ENCODE data around the gene AKR1A1.
"Not testable (repeated sequence)": the region's sequence is repeated elsewhere in the genome, so short reads cannot be mapped to it uniquely, and the experiment has no call there.

Gene AKR1A1

DNA sequence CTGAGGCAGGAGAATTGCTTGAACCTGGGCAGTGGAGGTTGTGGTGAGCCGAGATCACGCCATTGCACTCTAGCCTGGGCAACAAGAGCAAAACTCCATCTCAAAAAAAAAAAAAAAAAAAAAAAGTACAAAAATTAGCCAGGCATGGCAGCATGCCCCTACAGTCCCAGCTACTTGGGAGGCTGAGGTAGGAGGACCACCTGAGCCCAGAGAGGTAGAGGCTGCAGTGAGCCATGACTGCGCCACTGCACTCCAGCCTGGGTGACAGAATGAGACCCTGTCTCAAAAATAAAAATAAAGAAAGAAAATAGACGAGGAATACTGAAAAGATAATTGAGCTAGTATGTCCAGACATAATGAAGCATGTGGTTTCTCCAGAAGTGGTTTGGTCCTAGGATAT is 32.3 kb upstream of the AKR1A1 start:
- not testable (repeated sequence) for ATAC-seq (ENCODE audit: low read depth); H3K4me3 Mint-ChIP-seq; H3K9me3 Mint-ChIP-seq; H3K27me3 Mint-ChIP-seq; DNase-seq (ENCODE audit: low spot score in 2 of 2)
- peaks cover 22% of the 10 kb centered on the region for H3K36me3 Mint-ChIP-seq
- H3K27ac Mint-ChIP-seq = peak overlapping the region; percentile 71
- peaks cover 20% of the 10 kb centered on the region for H3K4me1 Mint-ChIP-seq

DNA sequence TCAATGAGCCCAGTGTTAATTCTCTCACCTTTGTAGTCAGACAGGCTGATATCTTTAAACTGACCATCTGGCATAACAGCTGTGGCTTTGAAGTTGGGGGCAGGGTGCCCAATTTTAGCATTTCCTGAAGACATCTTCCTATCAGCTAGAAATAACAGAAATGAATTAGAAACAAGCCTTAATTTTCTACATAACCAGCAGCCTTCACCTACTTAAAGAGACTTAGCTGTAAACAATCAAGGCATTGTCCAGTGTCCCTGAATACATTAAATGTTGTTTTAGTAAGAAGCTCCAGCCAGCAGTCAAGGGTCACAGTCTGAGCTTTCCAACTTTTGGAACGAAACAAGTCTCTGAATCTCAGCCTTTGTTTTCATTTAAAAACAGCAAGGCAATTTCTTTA is 31.7 kb upstream of the AKR1A1 start:
- DNase-seq (ENCODE audit: low spot score in 2 of 2) = no peak
- no peak for ATAC-seq (ENCODE audit: low read depth)
- Mint-ChIP-seq H3K4me1 (peaks cover 20% of the 10 kb centered on the region), H3K4me3 (peak overlapping the region; percentile 34), H3K27ac (peak overlapping the region; percentile 71), H3K36me3 (peaks cover 22% of the 10 kb centered on the region), H3K27me3 (no peaks in the 10 kb centered on the region), H3K9me3 (no peaks in the 10 kb centered on the region)

DNA sequence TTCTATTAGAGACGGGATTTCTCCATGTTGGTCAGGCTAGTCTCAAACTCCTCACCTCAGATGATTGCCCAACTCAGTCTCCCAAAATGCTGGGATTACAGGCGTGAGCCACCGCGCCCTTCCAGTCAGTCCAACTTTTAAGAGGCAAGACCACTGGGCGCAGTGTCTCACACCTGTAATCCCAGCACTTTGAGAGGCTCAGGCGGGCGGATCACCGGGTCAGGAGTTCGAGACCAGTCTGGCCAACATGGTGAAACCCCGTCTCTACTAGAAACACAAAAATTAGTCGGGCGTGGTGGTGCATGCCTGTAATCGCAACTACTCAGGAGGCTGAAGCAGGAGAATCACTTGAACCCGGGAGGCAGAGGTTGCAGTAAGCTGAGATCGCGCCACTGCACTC is 30.9 kb upstream of the AKR1A1 start:
- not testable (repeated sequence) for DNase-seq (ENCODE audit: low spot score in 2 of 2); ATAC-seq (ENCODE audit: low read depth); H3K27me3 Mint-ChIP-seq; H3K9me3 Mint-ChIP-seq
- Mint-ChIP-seq H3K4me3 (peak overlapping the region; percentile 87), H3K36me3 (peaks cover 19% of the 10 kb centered on the region), H3K4me1 (peaks cover 21% of the 10 kb centered on the region), H3K27ac (peak overlapping the region; percentile 88)

DNA sequence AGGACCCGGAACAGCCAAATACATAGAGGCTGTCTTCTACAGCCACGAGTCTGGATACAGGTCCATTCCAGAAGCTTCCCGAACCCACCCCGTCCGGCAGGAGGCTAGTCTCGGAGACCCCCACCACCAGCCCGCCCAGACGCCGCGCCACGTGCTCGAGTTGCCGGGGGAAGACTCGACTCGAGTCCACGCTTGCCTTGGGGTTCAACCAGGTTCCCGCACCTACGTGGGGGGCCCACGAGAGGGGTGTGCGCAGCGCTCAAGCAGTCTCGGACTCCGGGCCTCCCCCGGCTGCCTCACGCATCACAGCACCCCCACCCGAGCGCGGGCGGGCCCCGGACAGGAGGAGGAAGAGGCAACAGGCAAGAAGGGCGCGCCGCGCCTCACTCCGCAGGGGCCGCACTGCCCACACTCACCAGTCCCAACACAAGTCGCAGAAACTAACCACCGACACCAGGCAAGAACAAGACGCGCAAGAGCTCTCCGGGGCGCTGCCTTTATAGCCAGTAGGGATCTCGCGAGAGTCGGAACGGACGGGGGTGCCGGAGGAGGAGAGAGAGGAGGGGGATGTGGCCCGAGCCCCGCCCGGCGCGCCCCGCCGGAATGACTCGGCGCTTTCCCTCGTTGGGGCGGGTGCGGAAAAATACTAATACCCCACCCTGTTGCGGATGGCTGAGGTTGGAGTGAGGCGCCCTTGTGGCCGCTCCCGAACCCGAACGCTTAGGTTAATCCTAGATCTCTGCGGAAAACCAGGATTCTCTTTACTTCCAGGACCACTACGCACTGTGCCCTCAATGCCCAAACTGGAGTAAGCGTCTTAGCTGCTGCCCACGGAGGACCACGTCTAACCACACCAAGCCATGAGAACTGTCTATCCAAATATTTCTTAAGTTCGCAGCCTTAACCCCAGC is 29.0 kb upstream of the AKR1A1 start, which contains the start of gene PRDX1:
TSS of gene PRDX1 (minus strand) at position 472 of the 911 bp plus-strand sequence. CDS start 2,841 bp downstream, outside the sequence.
- DNase-seq (ENCODE audit: low spot score in 2 of 2) = peak; percentile 98 to 99
- Mint-ChIP-seq H3K4me1 (peaks cover 24% of the 10 kb centered on the region), H3K27me3 (no peaks in the 10 kb centered on the region), H3K9me3 (no peaks in the 10 kb centered on the region), H3K4me3 (peak within 1 kb of the TSS; percentile 87), H3K36me3 (peaks cover 8% of the 10 kb centered on the region), H3K27ac (peak within 1 kb of the TSS; percentile 88)
- ATAC-seq (ENCODE audit: low read depth) = peak; percentile 87

DNA sequence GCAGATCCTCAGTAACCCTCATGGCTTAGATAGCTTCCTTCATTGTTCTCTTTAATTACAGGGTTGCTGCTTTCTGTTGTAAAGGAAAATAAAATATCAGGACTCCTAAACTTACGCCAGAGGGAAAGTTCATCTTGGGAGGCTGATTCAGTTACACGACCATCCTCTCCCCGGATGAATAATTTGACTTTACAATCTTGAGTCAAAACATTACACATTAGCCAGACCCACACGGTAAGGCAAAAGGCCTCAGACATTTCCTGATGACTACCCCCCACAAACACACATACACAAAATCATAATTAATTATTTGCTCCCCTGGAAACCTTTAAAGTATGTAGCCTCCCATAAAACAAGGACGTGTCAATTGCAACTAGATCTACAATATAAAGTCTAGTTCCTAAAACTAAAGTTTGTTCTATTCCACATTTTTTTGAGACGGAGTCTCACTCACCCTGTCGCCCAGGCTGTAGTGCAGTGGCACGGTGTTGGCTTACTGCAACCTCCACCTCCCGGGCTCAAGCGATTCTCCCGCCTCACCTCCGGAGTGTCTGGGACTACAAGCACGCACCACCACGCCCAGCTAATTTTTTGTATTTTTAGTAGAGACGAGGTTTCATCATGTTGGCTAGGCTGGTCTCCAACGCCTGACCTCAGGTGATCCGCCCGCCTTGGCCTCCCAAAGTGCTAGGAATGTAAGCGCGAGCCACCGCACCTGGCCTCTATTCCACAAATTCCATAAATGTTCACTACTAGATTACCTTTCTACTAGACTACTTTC is 28.1 kb upstream of the AKR1A1 start:
- DNase-seq (ENCODE audit: low spot score in 2 of 2) = no peak
- Mint-ChIP-seq H3K27me3 (no peaks in the 10 kb centered on the region), H3K4me3 (peak overlapping the region; percentile 87), H3K4me1 (peaks cover 24% of the 10 kb centered on the region), H3K27ac (peak overlapping the region; percentile 88), H3K36me3 (peaks cover 4% of the 10 kb centered on the region), H3K9me3 (no peaks in the 10 kb centered on the region)
- no peak for ATAC-seq (ENCODE audit: low read depth)

DNA sequence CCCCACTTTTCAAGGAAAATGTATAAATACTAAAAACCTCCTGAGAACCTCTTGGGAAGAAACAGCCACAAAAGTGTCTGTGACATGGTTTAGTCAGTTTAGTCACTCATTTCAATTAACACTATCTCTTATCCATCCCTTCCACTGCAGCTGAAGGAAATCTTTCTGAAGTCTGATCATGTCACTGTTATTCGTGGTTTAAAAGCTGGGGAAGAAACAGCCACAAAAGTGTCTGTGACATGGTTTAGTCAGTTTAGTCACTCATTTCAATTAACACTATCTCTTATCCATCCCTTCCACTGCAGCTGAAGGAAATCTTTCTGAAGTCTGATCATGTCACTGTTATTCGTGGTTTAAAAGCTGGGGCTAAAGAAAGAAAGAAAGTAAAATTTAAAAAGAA is 27.1 kb upstream of the AKR1A1 start:
- H3K27ac Mint-ChIP-seq; ATAC-seq (ENCODE audit: low read depth); H3K4me3 Mint-ChIP-seq: not testable (repeated sequence)

DNA sequence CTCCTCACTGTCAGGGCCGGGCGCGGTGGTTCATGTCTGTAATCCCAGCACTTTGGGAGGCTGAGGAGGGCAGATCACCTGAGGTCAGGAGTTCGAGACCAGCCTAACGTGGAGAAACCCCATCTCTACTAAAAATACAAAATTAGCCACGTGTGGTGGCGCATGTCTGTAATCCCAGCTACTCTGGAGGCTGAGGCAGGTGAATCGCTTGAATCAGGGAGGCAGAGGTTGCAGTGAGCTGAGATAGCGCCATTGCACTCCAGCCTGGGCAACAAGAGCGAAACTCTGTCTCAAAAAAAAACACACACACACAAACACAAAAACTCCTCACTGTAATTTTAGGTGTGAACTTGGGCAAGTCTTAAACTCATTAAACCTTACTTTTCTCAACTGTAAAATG is 26.7 kb upstream of the AKR1A1 start:
- DNase-seq (ENCODE audit: low spot score in 2 of 2); H3K27me3 Mint-ChIP-seq; H3K36me3 Mint-ChIP-seq; ATAC-seq (ENCODE audit: low read depth); H3K27ac Mint-ChIP-seq; H3K9me3 Mint-ChIP-seq; H3K4me3 Mint-ChIP-seq: not testable (repeated sequence)
- H3K4me1 Mint-ChIP-seq = peaks cover 18% of the 10 kb centered on the region

More for the DNA sequence above, 27.1 kb upstream of the AKR1A1 start:
- peaks cover 22% of the 10 kb centered on the region for H3K4me1 Mint-ChIP-seq
- H3K9me3 Mint-ChIP-seq; H3K27me3 Mint-ChIP-seq; DNase-seq (ENCODE audit: low spot score in 2 of 2); H3K36me3 Mint-ChIP-seq: not testable (repeated sequence)

DNA sequence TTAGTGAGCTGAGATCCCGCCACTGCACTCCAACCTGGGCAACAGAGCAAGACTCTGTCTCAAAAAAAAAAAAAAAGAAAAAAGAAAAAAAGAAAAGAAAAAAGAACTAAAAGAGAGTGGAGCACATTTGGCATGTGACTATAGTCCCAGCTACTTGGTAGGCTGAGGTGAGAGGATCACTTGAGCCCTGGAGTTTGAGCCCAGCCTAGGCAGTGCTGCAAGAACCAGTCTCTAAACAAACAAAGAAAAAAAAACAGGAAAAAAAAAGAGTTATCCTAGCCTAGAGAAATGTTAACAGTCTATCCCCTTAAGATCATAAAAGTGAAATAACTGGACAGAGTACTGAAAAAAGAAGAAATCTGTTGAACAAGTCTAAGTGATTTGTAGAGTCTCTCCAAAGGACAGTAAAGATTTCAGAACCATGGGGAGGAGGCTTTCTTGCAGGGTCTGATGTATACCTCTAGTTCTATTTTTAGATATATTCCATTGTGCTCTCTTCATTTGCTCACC is 24.4 kb upstream of the AKR1A1 start:
- no peak overlapping the region for H3K4me3 Mint-ChIP-seq
- ATAC-seq (ENCODE audit: low read depth) (no peak), DNase-seq (ENCODE audit: low spot score in 2 of 2) (no peak)
- H3K27ac Mint-ChIP-seq = no peak overlapping the region
- H3K4me1 Mint-ChIP-seq = peaks cover 13% of the 10 kb centered on the region
- H3K36me3 Mint-ChIP-seq = no peaks in the 10 kb centered on the region
- no peaks in the 10 kb centered on the region for H3K9me3 Mint-ChIP-seq
- no peaks in the 10 kb centered on the region for H3K27me3 Mint-ChIP-seq

DNA sequence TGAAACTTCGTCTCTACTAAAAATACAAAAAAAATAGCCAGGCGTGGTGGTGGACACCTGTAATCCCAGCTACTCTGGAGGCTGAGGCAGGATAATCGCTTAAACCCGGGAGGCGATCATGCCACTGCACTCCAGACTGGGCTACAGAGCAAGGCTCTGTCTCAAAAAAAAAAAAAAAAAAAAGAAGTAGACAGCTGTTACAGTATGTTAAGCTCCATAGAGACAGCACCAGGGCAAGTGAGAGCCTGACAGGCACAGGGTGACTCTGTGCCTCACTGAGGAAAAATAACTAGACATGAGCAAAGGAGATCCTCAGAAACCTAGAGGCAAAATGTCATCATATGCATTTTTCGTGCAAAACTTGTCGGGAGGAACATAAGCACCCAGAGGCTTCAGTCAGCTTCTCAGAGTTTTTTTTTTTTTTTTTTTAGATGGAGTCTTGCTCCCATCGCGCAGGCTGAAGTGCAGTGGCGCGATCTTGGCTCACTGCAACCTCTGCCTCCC is 19.9 kb upstream of the AKR1A1 start:
- Mint-ChIP-seq H3K27me3 (no peaks in the 10 kb centered on the region), H3K36me3 (no peaks in the 10 kb centered on the region), H3K9me3 (no peaks in the 10 kb centered on the region), H3K4me1 (peaks cover 3% of the 10 kb centered on the region), H3K27ac (no peak overlapping the region), H3K4me3 (no peak overlapping the region)
- ATAC-seq (ENCODE audit: low read depth) (no peak), DNase-seq (ENCODE audit: low spot score in 2 of 2) (no peak)

DNA sequence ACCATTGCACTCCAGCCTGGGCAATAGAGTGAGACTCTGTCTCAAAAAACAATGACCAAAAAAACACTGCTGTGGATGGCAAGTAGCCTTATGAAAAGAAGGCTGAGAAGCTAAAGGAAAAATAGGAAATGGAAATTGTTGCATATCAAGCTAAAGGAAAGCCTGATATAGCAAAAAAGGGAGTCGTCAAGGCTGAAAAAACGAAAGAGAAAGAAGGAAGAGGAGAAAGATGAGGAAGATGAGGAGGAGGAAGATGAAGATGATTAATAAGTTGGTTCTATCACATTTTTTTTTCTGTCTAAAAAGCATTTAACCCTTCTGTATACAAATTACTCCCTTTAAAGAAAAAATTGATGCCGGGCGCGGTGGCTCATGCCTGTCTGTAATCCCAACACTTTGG is 18.8 kb upstream of the AKR1A1 start:
- no peaks in the 10 kb centered on the region for H3K36me3 Mint-ChIP-seq
- no peak for DNase-seq (ENCODE audit: low spot score in 2 of 2)
- H3K27me3 Mint-ChIP-seq = no peaks in the 10 kb centered on the region

DNA sequence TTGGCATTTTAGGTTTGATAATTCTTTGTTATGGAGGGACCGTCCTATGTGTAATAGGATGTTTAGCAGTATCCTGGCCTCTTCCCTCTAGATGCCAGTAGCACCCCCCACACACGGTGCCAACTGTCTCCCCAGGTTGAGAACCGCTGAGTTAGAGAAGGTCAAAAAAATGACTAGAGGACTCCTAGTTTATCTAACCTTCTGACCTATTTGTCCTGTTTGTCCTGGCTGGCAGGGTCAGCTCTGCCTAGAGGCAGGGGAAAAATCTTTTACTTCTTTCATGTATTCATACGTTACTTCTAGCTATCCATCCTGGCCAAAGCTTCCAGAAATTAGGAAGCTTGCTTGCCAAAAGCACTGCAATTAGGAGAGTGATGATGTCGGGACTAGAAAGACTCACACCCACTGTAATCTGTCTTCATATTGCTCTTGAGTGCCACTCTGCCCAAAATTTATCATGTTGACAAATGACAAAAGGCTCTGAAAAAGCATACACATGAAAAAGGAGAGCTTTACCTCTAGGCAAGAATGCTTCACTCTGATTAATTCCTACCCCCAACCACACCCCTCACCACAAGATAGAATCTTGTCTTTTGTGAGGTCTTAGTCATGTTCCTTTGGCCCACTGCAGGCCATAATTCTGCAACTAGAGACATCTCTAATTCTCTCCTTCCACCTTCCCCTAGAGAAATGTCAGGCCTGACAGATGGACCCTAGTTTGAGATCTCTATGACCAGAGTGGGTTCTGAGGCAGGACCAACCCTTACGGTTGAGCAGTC is 14.4 kb upstream of the AKR1A1 start:
- peak overlapping the region; percentile 16 for H3K27ac Mint-ChIP-seq
- ATAC-seq (ENCODE audit: low read depth) = no peak

More for the DNA sequence above, 18.8 kb upstream of the AKR1A1 start:
- peaks cover 3% of the 10 kb centered on the region for H3K4me1 Mint-ChIP-seq
- ATAC-seq (ENCODE audit: low read depth) = no peak
- H3K27ac Mint-ChIP-seq = no peak overlapping the region
- H3K4me3 Mint-ChIP-seq = no peak overlapping the region
- H3K9me3 Mint-ChIP-seq = no peaks in the 10 kb centered on the region

DNA sequence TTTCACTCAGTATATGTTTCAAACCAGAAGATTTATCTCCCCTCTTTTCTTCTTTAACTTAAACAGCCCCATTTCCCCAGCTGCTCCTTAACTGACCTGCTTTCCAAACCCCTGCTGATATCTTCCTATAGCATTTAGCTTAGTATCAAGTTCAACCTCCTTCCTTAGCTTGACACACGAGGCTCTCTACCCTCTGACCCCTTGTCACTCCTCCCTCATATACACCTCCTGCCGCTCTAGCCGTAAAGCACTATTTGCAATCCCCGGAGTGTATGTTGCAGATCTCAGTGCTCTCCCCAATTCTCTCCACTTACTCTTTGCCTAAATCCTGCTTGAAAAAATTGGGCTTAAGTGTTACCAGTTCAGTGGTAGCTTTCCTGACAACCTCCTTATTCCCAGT is 13.7 kb upstream of the AKR1A1 start:
- no peaks in the 10 kb centered on the region for H3K36me3 Mint-ChIP-seq
- H3K27ac Mint-ChIP-seq = no peak overlapping the region
- H3K9me3 Mint-ChIP-seq = no peaks in the 10 kb centered on the region
- H3K27me3 Mint-ChIP-seq = no peaks in the 10 kb centered on the region
- DNase-seq (ENCODE audit: low spot score in 2 of 2) (no peak), ATAC-seq (ENCODE audit: low read depth) (no peak)
- peaks cover 2% of the 10 kb centered on the region for H3K4me1 Mint-ChIP-seq
- H3K4me3 Mint-ChIP-seq = no peak overlapping the region

More for the DNA sequence above, 14.4 kb upstream of the AKR1A1 start:
- Mint-ChIP-seq H3K4me3 (no peak overlapping the region), H3K4me1 (peaks cover 5% of the 10 kb centered on the region), H3K27me3 (no peaks in the 10 kb centered on the region), H3K36me3 (no peaks in the 10 kb centered on the region), H3K9me3 (no peaks in the 10 kb centered on the region)
- no peak for DNase-seq (ENCODE audit: low spot score in 2 of 2)

DNA sequence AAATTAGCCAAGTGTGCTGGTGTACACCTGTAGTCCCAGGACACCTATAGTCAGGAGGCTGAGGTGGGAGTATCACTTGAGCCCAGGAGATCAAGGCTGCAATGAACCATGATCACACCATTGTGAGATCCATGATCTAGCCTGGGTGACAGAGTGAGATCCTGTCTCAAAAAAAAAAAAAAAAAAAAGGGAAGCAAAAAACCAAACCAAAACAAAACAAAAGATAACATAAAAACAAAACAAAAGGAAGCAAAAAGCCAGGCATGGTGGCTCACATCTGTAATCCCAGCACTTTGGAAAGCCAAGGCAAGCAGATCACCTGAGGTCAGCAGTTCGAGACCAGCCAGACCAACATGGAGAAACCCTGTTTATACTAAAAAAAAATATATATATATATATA is 9.4 kb upstream of the AKR1A1 start:
- no peaks in the 10 kb centered on the region for H3K9me3 Mint-ChIP-seq
- DNase-seq (ENCODE audit: low spot score in 2 of 2) = no peak
- H3K27ac Mint-ChIP-seq = peak overlapping the region; percentile 78
- ATAC-seq (ENCODE audit: low read depth) = no peak
- no peaks in the 10 kb centered on the region for H3K36me3 Mint-ChIP-seq
- no peak overlapping the region for H3K4me3 Mint-ChIP-seq
- no peaks in the 10 kb centered on the region for H3K27me3 Mint-ChIP-seq
- peaks cover 28% of the 10 kb centered on the region for H3K4me1 Mint-ChIP-seq

Measured in memory B cell (primary cell).